ENCODE data around the gene PRSS53. TPM values are rescaled to one million over a fixed set of nuclear protein-coding genes. Genes with fewer than 3 reads are reported as not detected.

The PRSS53 gene
- total and polyA plus RNA-seq, 11 donors, result 0.16 to 1.4 (median 0.50) TPM

- Histone ChIP-seq H3K4me3 (no peak overlapping the region), H3K27ac (peak overlapping the region; percentile 67 to 96 (median 82)), H3K36me3 (peaks cover 0 to 45% (median 37%) of the 10 kb centered on the region in 9 donors), H3K27me3 (no peaks in the 10 kb centered on the region), H3K4me1 (peaks cover 0 to 62% (median 36%) of the 10 kb centered on the region in 12 donors), H3K9me3 (no peaks in the 10 kb centered on the region)
- 90 to 94% (median 93%) methylated on average over 8 of the region's 8 CpGs for WGBS, 4 donors
- no peak for DNase-seq
- ATAC-seq, result no peak
- TF ChIP-seq, protein P1, sequence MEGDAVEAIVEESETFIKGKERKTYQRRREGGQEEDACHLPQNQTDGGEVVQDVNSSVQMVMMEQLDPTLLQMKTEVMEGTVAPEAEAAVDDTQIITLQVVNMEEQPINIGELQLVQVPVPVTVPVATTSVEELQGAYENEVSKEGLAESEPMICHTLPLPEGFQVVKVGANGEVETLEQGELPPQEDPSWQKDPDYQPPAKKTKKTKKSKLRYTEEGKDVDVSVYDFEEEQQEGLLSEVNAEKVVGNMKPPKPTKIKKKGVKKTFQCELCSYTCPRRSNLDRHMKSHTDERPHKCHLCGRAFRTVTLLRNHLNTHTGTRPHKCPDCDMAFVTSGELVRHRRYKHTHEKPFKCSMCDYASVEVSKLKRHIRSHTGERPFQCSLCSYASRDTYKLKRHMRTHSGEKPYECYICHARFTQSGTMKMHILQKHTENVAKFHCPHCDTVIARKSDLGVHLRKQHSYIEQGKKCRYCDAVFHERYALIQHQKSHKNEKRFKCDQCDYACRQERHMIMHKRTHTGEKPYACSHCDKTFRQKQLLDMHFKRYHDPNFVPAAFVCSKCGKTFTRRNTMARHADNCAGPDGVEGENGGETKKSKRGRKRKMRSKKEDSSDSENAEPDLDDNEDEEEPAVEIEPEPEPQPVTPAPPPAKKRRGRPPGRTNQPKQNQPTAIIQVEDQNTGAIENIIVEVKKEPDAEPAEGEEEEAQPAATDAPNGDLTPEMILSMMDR (IDR thresholded peaks at IDR 0.05), result no peak
- no peak for TF ChIP-seq POLR2A (IDR thresholded peaks at IDR 0.05)
- intact Hi-C loops (cut with DNase I), result loop anchor here in 2 of 10 donors (10.0 kb wide), 1 partner anchor 330 kb away; the partner anchor contains the start of gene ZNF843 (in 2 of the 2)
These were observed 25.7 kb upstream of the PRSS53 start for GRCh38 chr16:31114468-31114867.

- intact Hi-C loops (cut with DNase I), result loop anchor here in 2 of 10 donors (10.0 kb wide), 1 partner anchor 331 kb away; the partner anchor contains the start of gene ZNF843 (in 2 of the 2)
- H3K9me3 ChIP-seq, result no peaks in the 10 kb centered on the region
- H3K4me1 ChIP-seq, result peaks cover 4 to 59% (median 35%) of the 10 kb centered on the region in 12 donors
- ATAC-seq (peak in 1 of 4 donors; percentile 30), DNase-seq (no peak)
- H3K4me3 ChIP-seq, result peak overlapping the region in 1 of 12 donors; percentile 15
- no peak for TF ChIP-seq POLR2A (IDR thresholded peaks at IDR 0.05)
- TF ChIP-seq, protein P1 (IDR thresholded peaks at IDR 0.05), result no peak
- H3K36me3 ChIP-seq, result peaks cover 0 to 40% (median 32%) of the 10 kb centered on the region in 9 donors
- 65 to 74% (median 70%) methylated on average over 4 to 5 of the region's 5 CpGs for WGBS, 4 donors
- H3K27me3 ChIP-seq, result no peaks in the 10 kb centered on the region
- peak overlapping the region; percentile 67 to 96 (median 82) for H3K27ac ChIP-seq
These were observed 24.7 kb upstream of the PRSS53 start for GRCh38 chr16:31113121-31114120.

- peak in 3 of 4 donors; percentile 14 to 47 (median 35) for ATAC-seq
These were observed 24.0 kb upstream of the PRSS53 start for GRCh38 chr16:31112711-31113110.

More at GRCh38 chr16:31112711-31113110, 24.0 kb upstream of the PRSS53 start:
- H3K27me3 ChIP-seq, result no peaks in the 10 kb centered on the region
- peak in 1 of 5 donors; percentile 55 for DNase-seq
- H3K4me1 ChIP-seq, result peaks cover 4 to 59% (median 32%) of the 10 kb centered on the region in 12 donors
- TF ChIP-seq, protein P1 (IDR thresholded peaks at IDR 0.05), result no peak
- no peak for TF ChIP-seq POLR2A (IDR thresholded peaks at IDR 0.05)
- H3K4me3 ChIP-seq, result no peak overlapping the region
- intact Hi-C loops (cut with DNase I), result loop anchor here in 2 of 10 donors (10.0 kb wide), 1 partner anchor 332 kb away; the partner anchor contains the start of gene ZNF843 (in 2 of the 2)
- peak overlapping the region; percentile 67 to 96 (median 82) for H3K27ac ChIP-seq
- H3K36me3 ChIP-seq, result peaks cover 0 to 40% (median 32%) of the 10 kb centered on the region in 9 donors
- 29 to 57% (median 45%) methylated on average over 2 of the region's 2 CpGs for WGBS, 4 donors
- H3K9me3 ChIP-seq, result no peaks in the 10 kb centered on the region

Data from heart left ventricle (tissue), 16 donors.